NCI-H1930 (cell line): Measurements from ENCODE around the gene CASKIN1.
"Not testable (repeated sequence)": the region's sequence is repeated elsewhere in the genome, so short reads cannot be mapped to it uniquely, and the experiment has no call there.

ENCODE experiments used
- DNase-seq, 2 experiments: peaks; one replicate each; lab custom pipeline; 2025; lab: John Stamatoyannopoulos, UW

Gene CASKIN1

DNA sequence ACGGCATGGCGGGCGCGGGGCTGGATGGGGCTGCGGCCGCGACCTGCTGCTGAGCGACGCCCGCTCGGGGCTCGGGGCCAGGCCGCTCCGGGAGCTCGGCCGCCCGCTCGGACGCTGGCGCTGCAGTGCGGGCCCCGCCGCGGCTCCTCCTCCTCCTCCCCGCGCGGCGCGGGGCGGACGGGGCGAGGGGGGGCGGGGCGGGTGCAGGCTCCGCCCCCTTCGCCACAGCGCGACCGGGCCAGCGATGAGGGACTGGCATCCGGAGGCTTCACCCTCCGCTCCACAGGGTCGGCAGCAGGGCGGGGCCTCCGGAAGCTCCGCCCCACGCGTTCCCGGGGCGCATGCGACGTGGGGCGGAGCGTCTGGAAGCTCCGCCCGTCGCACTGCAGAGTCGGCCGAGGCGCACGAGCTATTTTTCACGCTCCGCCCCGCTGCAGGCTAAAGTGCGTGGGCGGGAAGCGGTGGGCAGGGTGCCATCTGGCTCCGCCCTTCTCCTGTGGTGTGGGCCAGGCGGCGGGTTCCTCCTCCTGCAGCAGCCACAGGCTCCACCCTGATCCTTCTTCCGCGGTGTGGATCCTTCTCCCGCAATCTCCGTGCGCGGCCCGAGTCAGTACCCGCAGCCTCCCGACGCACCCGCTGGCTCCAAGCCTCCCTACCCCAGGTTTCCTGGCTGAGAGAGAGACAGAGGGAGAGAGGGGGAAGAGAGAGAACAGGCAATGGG lies 60.5 kb downstream of the CASKIN1 start, which contains the start of gene PKD1:
Gene PKD1 (minus strand): TSS at position 129 of the 721 bp plus-strand sequence. CDS start 209 bp downstream, outside the sequence.
- DNase-seq: peak; percentile 89 to 91

DNA sequence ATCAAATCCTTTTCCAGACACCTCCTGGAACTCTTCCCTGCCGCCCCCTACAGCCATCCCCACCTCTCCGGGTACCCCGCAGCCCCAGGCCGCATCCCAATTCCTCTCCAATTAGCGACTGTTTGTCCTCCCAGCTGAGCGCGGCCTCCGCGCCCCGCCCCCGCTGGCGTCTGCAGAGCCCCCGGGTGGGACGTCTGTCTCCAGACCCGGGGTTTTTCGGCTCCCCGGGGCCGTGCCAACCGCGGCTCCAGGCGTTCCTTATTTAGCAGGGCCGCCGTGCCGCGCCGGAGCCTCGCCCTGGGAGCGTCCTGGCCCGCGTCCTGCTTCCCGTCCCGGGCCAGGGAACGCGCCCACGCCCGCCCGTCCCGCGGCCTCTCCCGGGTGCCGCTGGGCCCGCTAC lies 61.3 kb downstream of the CASKIN1 start:
- DNase-seq: not testable (repeated sequence)

DNA sequence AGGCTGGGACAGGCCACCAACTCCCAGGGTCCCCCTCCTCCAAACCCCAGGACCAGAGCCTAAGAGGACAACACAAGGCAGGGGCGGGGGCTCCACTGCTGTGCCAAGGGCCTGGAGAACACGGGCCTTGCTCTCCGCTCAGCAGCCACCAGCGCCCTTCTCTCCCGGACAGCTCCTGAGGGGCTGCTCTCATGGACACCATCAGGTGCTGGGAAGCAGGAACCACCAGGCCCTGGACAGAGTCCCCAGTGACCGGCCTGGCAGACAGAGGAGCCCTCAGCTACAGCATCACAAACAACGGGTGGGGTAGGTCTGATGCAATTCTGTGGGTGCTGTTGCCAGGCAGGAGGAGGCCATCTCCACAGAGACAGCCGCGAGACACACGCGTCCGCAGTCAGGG lies 62.6 kb downstream of the CASKIN1 start:
- DNase-seq: not testable (repeated sequence)

DNA sequence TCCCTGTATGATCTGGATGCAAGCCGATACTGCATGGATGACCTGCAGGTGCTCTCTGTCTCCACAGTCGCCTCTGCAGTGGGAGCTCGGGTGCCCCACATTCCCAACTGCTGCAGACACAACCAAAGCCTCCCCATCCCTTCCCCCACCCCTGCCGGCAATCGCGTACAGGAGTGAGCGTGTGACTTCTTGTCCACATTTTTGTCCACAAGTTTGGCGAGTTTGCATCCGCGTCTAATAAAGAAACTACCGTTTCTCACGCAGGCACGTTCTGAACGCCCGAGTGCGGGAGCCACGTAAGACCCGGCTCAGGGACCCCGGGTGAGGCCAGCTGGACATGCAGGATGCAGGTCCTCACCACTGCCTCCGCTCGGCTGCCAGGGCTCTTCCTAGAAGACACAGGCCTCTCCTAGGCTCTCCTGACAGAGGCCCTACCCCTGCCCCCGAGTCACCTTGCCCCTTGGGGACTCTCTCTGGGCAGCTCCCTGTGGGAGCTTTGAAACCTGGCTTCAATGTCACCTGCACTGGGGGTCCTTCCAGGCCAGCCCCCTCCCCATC lies 66.4 kb downstream of the CASKIN1 start:
- not testable (repeated sequence) for DNase-seq

DNA sequence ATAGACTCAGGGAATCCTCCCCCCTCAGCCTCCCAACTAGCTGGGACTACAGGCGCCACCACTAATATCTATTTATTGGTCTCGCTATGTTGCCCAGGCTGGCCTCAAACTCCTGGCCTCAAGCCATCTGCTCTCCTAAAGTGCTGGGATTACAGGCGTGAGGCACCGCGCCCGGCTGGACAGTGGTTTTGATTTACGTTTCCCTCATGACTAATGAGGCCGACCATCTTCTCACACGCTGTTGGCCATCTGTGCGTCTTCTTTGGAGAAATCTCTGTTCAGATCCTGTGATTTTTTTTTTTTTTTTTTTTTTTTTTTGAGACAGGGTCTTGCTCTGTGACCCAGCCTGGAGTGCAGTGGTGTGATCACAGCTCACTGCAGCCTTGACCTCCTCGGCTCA lies 67.2 kb downstream of the CASKIN1 start:
- DNase-seq: not testable (repeated sequence)

DNA sequence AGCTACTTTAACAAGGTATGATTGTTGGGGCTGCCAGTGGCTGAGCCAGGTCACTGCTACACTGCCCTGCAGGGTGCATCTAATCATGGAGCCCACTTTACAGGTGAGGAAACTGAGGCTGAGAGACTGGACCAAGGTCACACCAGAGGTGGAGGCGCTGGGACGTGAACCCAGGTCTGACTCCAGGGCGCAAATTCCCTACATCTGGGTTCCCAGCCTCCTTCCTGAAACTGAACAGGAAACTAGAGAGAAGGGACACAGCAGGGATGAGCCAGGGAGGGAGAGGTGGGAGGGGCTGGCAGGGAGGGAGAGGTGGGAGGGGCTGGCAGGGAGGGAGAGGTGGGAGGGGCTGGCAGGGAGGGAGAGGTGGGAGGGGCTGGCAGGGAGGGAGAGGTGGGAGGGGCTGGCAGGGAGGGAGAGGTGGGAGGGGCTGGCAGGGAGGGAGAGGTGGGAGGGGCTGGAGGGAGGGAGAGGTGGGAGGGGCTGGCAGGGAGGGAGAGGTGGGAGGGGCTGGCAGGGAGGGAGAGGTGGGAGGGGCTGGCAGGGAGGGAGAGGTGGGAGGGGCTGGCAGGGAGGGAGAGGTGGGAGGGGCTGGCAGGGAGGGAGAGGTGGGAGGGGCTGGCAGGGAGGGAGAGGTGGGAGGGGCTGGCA lies 68.7 kb downstream of the CASKIN1 start:
- DNase-seq: not testable (repeated sequence)
